Progenitor cell of endocrine pancreas (in vitro differentiated cells): ENCODE data around the gene LRRC43. TPM values are rescaled to one million over a fixed set of nuclear protein-coding genes. Genes with fewer than 3 reads are reported as not detected.

Source experiments
- DNase-seq: peaks from one replicate; pipeline ENCODE4 v3.0.0; 2021; ENCODE audit warnings: low spot score; ENCODE audit not compliant: unreplicated experiment
- H3K27ac Mint-ChIP-seq: 2 replicates; pipeline ENCODE4 v1.8.0; 2021; ENCODE audit warnings: mild to moderate bottlenecking, moderate library complexity, mixed read lengths
- H3K27me3 Mint-ChIP-seq: 2 replicates; pipeline ENCODE4 v1.8.0; 2021; ENCODE audit warnings: mixed read lengths
- H3K36me3 Mint-ChIP-seq: 2 replicates; pipeline ENCODE4 v1.8.0; 2022; ENCODE audit warnings: mixed read lengths; ENCODE audit not compliant: insufficient read depth
- H3K4me1 Mint-ChIP-seq: 2 replicates; pipeline ENCODE4 v1.8.0; 2021; ENCODE audit warnings: low read depth, mixed read lengths
- H3K4me3 Mint-ChIP-seq: 2 replicates; pipeline ENCODE4 v1.8.0; 2021; ENCODE audit warnings: low read depth, mild to moderate bottlenecking, moderate library complexity, mixed read lengths
- H3K9me3 Mint-ChIP-seq: 2 replicates; pipeline ENCODE4 v1.8.0; 2021; ENCODE audit warnings: low read depth, mixed read lengths
- total RNA-seq: library from RNA; stranded (reverse); gene quantifications from 2 replicates; pipeline ENCODE4 v1.2.1, GENCODE V29; 2021
- TF ChIP-seq, protein P1 (sequence below): fragments of 200-600 bp; sonication (generic); IDR thresholded peaks from one replicate; pipeline ENCODE4 v1.5.0; 2021; ENCODE audit warnings: antibody characterized with exemption, mild to moderate bottlenecking; ENCODE audit not compliant: unreplicated experiment

LRRC43 gene
- total RNA-seq, 1 donor from 2014 or later: 5.4 TPM

DNA sequence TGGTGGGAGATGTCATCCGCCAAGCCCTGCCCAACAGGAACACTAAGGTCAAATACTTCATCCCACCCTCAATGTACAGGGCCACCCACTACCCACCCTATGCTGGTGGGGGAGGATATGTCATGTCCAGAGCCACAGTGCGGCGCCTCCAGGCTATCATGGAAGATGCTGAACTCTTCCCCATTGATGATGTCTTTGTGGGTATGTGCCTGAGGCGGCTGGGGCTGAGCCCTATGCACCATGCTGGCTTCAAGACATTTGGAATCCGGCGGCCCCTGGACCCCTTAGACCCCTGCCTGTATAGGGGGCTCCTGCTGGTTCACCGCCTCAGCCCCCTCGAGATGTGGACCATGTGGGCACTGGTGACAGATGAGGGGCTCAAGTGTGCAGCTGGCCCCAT is 24.1 kb downstream of the LRRC43 start:
- no peaks in the 10 kb centered on the region for H3K9me3 Mint-ChIP-seq
- no peak overlapping the region for H3K27ac Mint-ChIP-seq
- H3K4me1 Mint-ChIP-seq: no peaks in the 10 kb centered on the region
- H3K27me3 Mint-ChIP-seq: peaks cover 37% of the 10 kb centered on the region
- peaks cover 21% of the 10 kb centered on the region for H3K36me3 Mint-ChIP-seq
- no peak overlapping the region for H3K4me3 Mint-ChIP-seq
- DNase-seq: no peak
- TF ChIP-seq, protein P1, sequence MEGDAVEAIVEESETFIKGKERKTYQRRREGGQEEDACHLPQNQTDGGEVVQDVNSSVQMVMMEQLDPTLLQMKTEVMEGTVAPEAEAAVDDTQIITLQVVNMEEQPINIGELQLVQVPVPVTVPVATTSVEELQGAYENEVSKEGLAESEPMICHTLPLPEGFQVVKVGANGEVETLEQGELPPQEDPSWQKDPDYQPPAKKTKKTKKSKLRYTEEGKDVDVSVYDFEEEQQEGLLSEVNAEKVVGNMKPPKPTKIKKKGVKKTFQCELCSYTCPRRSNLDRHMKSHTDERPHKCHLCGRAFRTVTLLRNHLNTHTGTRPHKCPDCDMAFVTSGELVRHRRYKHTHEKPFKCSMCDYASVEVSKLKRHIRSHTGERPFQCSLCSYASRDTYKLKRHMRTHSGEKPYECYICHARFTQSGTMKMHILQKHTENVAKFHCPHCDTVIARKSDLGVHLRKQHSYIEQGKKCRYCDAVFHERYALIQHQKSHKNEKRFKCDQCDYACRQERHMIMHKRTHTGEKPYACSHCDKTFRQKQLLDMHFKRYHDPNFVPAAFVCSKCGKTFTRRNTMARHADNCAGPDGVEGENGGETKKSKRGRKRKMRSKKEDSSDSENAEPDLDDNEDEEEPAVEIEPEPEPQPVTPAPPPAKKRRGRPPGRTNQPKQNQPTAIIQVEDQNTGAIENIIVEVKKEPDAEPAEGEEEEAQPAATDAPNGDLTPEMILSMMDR: no peak

DNA sequence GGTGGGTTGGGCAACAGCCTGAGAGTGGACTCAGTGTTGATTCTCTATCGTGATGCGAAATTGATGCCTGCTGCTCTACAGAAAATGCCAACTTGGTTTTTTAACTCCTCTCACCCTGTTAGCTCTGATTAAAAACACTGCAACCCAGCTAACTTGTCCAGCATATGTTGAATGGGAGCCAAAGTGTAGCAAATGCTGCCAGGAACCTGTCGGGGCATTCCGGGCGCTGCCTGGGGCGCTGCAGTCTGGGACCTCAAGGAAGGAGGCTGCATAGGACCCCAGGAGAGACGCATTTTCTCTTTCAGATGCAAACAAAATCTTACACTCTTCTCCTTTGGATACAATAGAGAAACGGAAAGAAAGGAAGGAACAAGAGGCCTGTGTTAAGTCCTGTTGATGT is 24.5 kb downstream of the LRRC43 start:
- H3K4me1 Mint-ChIP-seq: no peaks in the 10 kb centered on the region
- TF ChIP-seq, protein P1: no peak

GRCh38 chr12:122208073-122208820 is 25.3 kb downstream of the LRRC43 start:
- Mint-ChIP-seq H3K4me3 (no peak overlapping the region), H3K36me3 (peaks cover 25% of the 10 kb centered on the region), H3K4me1 (no peaks in the 10 kb centered on the region), H3K27ac (no peak overlapping the region), H3K27me3 (peaks cover 27% of the 10 kb centered on the region), H3K9me3 (no peaks in the 10 kb centered on the region)
- TF ChIP-seq, protein P1: no peak
- no peak for DNase-seq

More for the DNA sequence above, 24.5 kb downstream of the LRRC43 start:
- DNase-seq: no peak
- Mint-ChIP-seq H3K9me3 (no peaks in the 10 kb centered on the region), H3K36me3 (peaks cover 25% of the 10 kb centered on the region), H3K4me3 (no peak overlapping the region), H3K27me3 (peaks cover 34% of the 10 kb centered on the region), H3K27ac (no peak overlapping the region)

DNA sequence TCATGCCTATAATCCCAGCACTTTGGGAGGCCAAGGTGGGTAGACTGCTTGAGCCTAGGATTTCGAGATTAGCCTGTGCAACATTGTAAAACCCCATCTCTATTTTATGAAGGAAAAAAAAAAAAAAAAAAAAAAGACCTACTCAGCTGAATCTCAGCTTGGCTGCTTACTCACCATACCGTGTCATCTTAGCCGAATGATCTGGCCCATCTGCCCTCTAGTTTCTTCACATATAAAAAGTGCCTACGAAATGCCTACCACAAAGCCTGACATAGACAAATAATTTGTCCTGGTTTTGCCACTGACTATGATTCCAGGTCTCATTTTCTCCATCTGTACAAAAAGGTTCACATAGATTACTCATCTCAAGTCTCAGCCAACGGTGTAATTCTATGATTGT is 32.8 kb downstream of the LRRC43 start:
- no peak for DNase-seq
- Mint-ChIP-seq H3K36me3 (peaks cover 23% of the 10 kb centered on the region), H3K4me3 (no peak overlapping the region), H3K4me1 (no peaks in the 10 kb centered on the region), H3K9me3 (no peaks in the 10 kb centered on the region), H3K27ac (no peak overlapping the region), H3K27me3 (no peaks in the 10 kb centered on the region)
- TF ChIP-seq, protein P1: no peak

GRCh38 chr12:122216445-122216844 is 33.5 kb downstream of the LRRC43 start:
- no peaks in the 10 kb centered on the region for H3K27me3 Mint-ChIP-seq
- no peak overlapping the region for H3K4me3 Mint-ChIP-seq
- peaks cover 24% of the 10 kb centered on the region for H3K36me3 Mint-ChIP-seq
- no peak overlapping the region for H3K27ac Mint-ChIP-seq
- TF ChIP-seq, protein P1: no peak
- H3K9me3 Mint-ChIP-seq: no peaks in the 10 kb centered on the region
- no peak for DNase-seq
- H3K4me1 Mint-ChIP-seq: no peaks in the 10 kb centered on the region
